ENCODE data around the gene SMAD7. TPM values are rescaled to one million over a fixed set of nuclear protein-coding genes. Genes with fewer than 3 reads are reported as not detected.

The SMAD7 gene
- total RNA-seq, 2 donors from 2014 or later: 21.2 to 21.6 TPM

DNA sequence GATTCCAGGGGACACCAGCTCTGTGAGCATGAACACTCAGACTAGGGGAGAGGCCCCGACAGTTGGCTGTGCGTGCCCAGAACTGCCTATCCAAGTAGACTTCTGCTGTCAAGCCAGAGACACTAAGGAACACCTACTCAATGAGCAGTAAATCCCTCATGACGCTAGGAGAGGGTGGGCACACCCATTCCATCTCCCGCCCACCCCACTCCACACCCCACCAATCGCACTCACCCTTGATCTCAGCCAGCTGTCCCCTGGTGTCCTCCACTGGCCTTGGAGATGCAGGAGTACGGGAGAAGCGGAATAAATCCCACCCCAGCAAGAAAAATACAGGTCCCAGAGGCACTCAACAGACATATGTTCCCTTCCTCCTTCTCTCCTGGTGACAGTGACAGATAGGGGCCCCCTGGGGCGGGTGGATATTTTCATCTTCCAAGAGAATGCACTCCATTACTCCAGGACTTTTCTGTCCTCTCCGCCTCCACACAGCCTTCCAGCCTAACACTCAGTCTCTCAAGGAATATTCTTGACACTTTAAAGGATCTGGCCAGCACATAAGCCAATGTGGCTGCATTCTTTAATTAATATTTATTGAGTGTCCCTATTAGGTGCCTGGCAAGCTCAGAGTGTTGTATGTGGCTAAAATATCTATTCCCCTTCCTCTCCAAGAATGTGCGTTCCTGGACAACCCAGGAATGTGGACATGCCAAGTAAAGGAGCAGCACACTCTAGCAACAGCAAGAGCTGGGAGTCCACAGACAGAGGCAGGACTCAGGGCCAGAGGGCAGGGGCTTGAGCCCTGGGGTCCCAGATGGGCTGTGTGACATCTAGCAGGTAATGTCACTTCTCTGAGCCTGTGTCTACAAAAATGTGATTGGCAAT is 13.1 kb upstream of the SMAD7 start:
- no peaks in the 10 kb centered on the region for H3K9me3 ChIP-seq
- no peak for TF ChIP-seq CTCF (IDR thresholded peaks at IDR 0.05)
- no peak for DNase-seq
- H3K27ac ChIP-seq: no peak overlapping the region
- no peak overlapping the region for H3K4me3 ChIP-seq
- no peak overlapping the region for H3K9ac ChIP-seq (ENCODE audit: low read depth in 2 of 2, low read length in 2 of 2)
- H3K36me3 ChIP-seq: no peaks in the 10 kb centered on the region
- H3K27me3 ChIP-seq: no peaks in the 10 kb centered on the region
- no peaks in the 10 kb centered on the region for H3K4me1 ChIP-seq
- intact Hi-C loops (cut with DNase I): no loop called here

- no peak for DNase-seq
- intact Hi-C loops (cut with DNase I): no loop called here
- no peak for TF ChIP-seq CTCF (IDR thresholded peaks at IDR 0.05)
Observed at GRCh38 chr18:48962994-48963561, 12.3 kb upstream of the SMAD7 start.

GRCh38 chr18:48962252-48962993 is 11.7 kb upstream of the SMAD7 start:
- intact Hi-C loops (cut with DNase I): no loop called here
- no peak overlapping the region for H3K9ac ChIP-seq (ENCODE audit: low read depth in 2 of 2, low read length in 2 of 2)
- no peak for DNase-seq
- H3K27ac ChIP-seq: no peak overlapping the region
- no peak for TF ChIP-seq CTCF (IDR thresholded peaks at IDR 0.05)
- H3K4me3 ChIP-seq: no peak overlapping the region
- H3K36me3 ChIP-seq: no peaks in the 10 kb centered on the region
- H3K9me3 ChIP-seq: no peaks in the 10 kb centered on the region
- no peaks in the 10 kb centered on the region for H3K4me1 ChIP-seq
- H3K27me3 ChIP-seq: no peaks in the 10 kb centered on the region

More at GRCh38 chr18:48962994-48963561, 12.3 kb upstream of the SMAD7 start:
- no peaks in the 10 kb centered on the region for H3K9me3 ChIP-seq
- H3K36me3 ChIP-seq: no peaks in the 10 kb centered on the region
- no peak overlapping the region for H3K4me3 ChIP-seq
- no peaks in the 10 kb centered on the region for H3K27me3 ChIP-seq
- no peak overlapping the region for H3K27ac ChIP-seq
- H3K9ac ChIP-seq (ENCODE audit: low read depth in 2 of 2, low read length in 2 of 2): no peak overlapping the region
- no peaks in the 10 kb centered on the region for H3K4me1 ChIP-seq

GRCh38 chr18:48961547-48961946 is 10.8 kb upstream of the SMAD7 start:
- H3K36me3 ChIP-seq: no peaks in the 10 kb centered on the region
- no peaks in the 10 kb centered on the region for H3K27me3 ChIP-seq
- no peak overlapping the region for H3K9ac ChIP-seq (ENCODE audit: low read depth in 2 of 2, low read length in 2 of 2)
- no peak overlapping the region for H3K27ac ChIP-seq
- no peaks in the 10 kb centered on the region for H3K4me1 ChIP-seq
- DNase-seq: no peak
- H3K4me3 ChIP-seq: no peak overlapping the region
- H3K9me3 ChIP-seq: no peaks in the 10 kb centered on the region
- intact Hi-C loops (cut with DNase I): no loop called here
- TF ChIP-seq CTCF (IDR thresholded peaks at IDR 0.05): no peak
